G401.6 (cell line): ENCODE results near the gene SPNS2.

Experiments used
- FAIRE-seq: peaks from 2 replicates; lab custom pipeline; 2012; peaks lifted over from hg19 to GRCh38; lab: Jason Lieb, UNC

Gene SPNS2

GRCh38 chr17:4537451-4538235 lies 39.0 kb downstream of the SPNS2 start:
- FAIRE-seq: no peak

- no peak for FAIRE-seq
Measured at GRCh38 chr17:4538236-4539002, 39.7 kb downstream of the SPNS2 start.

- FAIRE-seq: no peak
Measured at GRCh38 chr17:4539025-4539424, 40.3 kb downstream of the SPNS2 start.

DNA sequence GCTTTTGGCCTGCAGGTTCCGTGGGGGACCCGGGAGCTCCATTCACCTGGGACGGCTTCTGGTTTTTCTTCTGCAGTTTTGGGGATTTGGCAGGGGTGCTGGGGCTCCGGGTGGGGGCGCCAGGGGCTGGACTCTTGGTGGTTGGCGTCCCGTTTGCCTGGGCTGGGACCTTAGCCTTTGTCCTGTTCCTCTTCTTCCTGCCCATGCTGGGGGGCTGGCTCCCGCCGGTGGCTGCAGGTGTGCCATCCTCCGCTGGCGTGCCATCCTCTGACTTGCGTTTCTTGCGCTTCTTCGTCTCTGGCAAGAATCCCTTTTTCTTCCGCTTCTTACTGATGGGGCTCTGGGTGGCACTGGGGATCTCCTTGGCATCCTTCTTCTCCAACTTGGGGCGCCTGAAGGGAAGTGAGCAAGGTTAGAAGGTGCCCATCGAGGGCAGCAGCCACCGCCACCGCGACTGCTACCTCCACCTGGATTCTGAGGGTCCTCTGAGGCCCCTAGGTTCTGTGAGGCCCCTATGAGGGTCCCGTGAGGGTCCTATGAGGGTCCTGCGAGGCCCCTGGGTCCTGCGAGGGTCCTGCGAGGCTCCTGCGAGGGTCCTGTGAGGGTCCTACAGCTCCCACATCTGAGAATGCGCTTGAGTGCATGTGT lies 41.0 kb downstream of the SPNS2 start:
- FAIRE-seq: no peak

- FAIRE-seq: no peak
Measured at GRCh38 chr17:4540224-4540651, 41.6 kb downstream of the SPNS2 start.

GRCh38 chr17:4540687-4541327 lies 42.1 kb downstream of the SPNS2 start:
- no peak for FAIRE-seq

- no peak for FAIRE-seq
Measured at GRCh38 chr17:4541328-4542002, 42.8 kb downstream of the SPNS2 start.

- no peak for FAIRE-seq
Measured at GRCh38 chr17:4542003-4542725, 43.5 kb downstream of the SPNS2 start.

DNA sequence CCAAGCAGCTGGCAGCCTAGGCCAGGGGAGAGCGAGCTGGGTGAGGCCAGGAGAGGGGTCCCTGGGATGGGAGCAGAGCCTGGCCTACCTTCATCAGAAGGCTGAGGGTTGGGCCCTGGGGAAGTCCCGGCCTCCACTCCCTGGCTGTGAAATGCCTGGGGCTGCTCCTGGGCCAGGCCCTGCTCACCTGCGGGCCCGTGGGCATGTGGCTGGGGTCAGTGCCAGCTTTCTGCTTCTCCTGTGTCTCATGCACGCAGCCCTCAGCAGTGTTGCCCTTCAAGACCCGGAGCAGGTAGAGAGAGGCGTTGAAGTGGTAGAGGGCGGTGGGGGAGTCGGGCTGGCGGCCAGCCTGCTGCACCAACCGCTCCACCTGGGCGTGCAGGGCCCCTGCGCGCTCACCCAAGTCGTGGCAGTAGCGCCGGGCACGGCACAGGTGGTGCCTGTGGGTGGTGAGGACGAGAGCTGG lies 44.1 kb downstream of the SPNS2 start:
- FAIRE-seq: no peak

DNA sequence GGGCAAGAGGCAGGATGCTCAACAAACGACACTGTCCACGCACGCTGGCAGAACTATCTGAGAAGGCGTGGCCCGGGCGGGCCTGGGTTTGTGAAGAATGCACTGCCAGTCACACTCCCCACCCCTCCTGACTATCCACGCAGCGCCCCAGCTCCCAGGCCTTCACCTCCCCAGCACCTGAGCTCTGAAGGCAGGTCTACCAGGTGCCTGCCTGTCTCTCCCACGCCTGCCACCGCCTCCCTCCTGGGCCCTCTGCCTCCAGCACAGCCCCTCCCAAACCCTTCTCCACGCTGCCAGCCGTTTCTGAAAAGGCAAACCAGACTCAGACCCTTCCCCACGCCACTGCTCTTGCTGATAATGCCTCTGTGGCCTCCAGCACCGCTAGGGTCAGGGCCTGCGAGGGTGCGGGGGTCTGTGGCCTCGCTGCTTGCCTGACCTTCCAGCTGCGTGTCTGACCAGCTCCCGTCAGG lies 44.9 kb downstream of the SPNS2 start:
- no peak for FAIRE-seq

GRCh38 chr17:4544135-4544950 lies 45.7 kb downstream of the SPNS2 start:
- no peak for FAIRE-seq

- no peak for FAIRE-seq
Measured at GRCh38 chr17:4544951-4545216, 46.2 kb downstream of the SPNS2 start.

- no peak for FAIRE-seq
Measured at GRCh38 chr17:4545217-4545951, 46.7 kb downstream of the SPNS2 start.

DNA sequence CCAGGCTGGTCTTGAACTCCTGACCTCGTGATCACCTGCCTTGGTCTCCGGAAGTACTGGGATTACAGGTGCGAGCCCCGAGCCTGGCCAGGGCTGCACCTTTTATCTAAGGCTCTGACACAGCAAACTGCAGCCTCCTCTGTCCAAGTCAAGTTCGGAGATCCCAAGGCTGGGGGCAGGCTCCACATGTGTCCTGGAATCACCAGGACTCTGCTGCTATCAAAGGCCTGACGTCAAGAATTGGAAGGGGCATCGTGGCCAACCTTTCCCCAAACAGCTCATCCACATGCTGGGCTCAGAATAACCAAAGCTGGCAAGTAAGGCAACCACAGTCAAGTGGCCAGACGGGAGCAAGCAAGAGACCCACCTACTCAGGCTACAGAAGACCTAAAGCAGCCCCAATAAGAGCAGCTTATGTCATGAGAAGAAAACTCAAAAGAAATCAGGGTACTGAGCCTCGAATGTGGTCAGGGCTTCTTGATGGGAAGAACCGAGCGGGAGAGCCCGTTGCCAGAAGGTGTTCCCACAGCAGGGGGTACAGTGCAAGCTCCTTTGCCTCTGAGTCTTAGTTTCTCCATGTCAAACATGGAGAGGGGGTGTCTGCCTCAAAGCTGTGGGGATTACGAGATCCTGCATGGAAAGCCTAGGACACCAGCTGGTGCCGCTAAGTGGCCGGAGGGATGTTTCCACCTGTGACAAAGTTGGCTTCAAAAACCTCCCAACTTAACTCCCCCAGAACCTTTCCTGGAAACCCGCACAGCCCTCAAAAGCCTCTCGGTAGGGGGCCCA lies 48.6 kb downstream of the SPNS2 start:
- no peak for FAIRE-seq

DNA sequence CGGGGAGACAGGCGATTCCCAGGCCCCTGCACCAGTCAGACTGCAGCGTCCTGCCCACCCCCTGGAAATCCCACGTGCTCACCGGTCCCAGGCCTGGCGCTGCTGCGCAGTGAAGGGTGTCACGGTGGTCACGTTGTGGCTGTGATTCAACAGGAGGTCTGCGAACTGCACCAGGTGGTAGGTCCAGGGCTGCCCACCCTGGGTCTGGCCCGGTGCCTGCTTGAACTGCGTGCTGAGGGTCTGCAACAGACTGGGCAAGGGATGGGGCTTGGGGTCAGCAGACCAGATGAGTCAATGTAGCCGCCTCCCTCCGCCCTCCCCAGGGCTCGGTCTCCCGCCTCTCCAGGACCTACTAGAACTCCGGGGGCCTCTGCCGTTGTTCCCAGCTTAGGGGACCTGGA lies 49.4 kb downstream of the SPNS2 start:
- no peak for FAIRE-seq

DNA sequence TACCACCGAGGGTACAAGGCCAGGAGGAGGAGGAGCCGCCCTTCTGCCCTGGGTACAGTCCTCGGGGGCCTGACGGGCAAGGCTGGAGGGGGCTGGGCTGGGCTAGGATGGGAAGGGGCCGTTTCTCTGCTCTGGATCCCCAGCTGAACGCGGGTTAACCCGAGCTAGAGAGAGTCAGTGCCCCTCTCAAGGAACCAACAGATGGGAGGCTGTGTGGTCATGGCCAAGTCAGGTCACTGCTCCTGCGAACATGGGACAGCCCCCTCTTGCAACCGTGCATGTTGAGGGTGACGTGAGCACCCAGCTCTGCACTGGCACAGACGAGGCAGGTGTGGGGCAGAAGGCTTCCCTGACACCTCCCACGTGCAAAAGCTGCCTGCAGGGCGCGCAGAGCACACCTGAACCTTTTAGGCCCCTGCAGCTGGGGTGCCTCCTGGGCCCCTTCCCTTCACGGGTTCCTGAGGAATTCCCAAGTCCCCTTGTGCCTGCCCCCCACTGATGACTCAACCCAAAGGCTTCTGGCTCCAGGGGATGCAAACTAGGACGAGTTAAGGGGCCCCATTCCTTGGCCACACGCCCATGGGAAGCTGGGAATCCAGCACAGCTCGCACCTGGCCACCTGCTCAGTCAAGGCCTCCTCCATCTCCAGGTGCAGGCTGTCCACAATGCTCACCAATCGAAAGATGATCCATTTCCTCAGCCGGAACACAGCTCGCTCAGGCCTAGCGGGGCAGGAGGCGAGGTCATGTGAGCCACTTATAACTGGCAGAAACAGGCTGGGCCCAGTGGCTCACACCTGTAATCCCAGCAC lies 50.2 kb downstream of the SPNS2 start:
- FAIRE-seq: no peak

DNA sequence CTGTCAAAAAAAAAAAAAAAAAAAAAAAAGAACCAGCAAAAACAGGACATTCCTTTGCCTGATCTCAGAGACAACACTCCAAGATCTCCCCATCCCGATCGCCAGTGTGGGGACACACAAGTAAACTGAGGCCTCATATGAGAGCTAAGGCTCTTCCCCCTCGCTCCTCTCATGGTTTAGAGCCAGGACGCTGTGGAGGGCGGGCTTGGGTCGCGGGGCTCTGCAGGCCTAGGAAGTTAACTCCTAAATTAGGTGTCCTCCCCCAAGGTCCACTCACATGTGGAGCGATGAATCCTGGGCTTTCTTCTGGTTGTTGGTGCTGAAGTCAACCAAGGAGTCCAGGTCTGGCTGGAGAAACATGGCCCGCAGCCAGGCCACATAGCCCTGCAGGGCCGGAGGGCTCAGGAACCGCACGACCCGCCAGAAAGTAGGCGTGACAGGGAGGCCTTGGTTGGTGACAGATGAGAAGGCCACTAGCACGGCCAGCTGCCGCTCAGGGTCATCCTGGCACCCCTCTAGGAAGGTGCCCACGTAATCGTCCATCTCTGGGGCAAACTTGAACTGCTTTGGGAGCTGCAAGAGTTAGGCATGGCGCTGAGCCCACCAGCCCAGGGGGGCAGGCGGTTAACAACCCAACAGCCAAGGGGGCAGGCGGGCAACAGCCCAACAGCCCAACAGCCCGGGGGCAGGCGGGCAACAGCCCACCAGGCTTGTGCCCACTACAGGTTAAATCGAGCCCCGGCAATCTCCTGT lies 51.3 kb downstream of the SPNS2 start:
- no peak for FAIRE-seq
